BLaER1 treated with 17β-estradiol and CSF1 and Interleukin-3, amounts not matched to agents 10 nM and 100 nM (cell line): ENCODE data around the gene TPSD1.
A peak's percentile ranks its signal among the peaks of the same experiment; 100 is the strongest.

Experiments
- H3K27ac ChIP-seq, 11 experiments: shearing (Covaris generic); formaldehyde crosslinking; 2 replicates each; pipeline ENCODE4 v1.8.1; 2022
- H3K27me3 ChIP-seq, 11 experiments: shearing (Covaris generic); formaldehyde crosslinking; 2 replicates each; pipeline ENCODE4 v1.8.1; 2022
- H3K36me3 ChIP-seq, 11 experiments: shearing (Covaris generic); formaldehyde crosslinking; 2 replicates each; pipeline ENCODE4 v1.8.1; 2022
- H3K4me1 ChIP-seq, 10 experiments: shearing (Covaris generic); formaldehyde crosslinking; 2 replicates each; pipeline ENCODE4 v1.8.1; 2022
- H3K4me2 ChIP-seq, 11 experiments: shearing (Covaris generic); formaldehyde crosslinking; 2 replicates each; pipeline ENCODE4 v1.8.1; 2022
- H3K4me3 ChIP-seq, 10 experiments: shearing (Covaris generic); formaldehyde crosslinking; 2 replicates each; pipeline ENCODE4 v1.8.1; 2022
- H3K9ac ChIP-seq, 11 experiments: shearing (Covaris generic); formaldehyde crosslinking; 2 replicates each; pipeline ENCODE4 v1.8.1; 2022
- H3K9me3 ChIP-seq, 11 experiments: shearing (Covaris generic); formaldehyde crosslinking; replicated peaks in 1 of 11; 2 replicates each; pipeline ENCODE4 v1.8.1; 2022
- H4K20me1 ChIP-seq, 11 experiments: shearing (Covaris generic); formaldehyde crosslinking; 2 replicates each; pipeline ENCODE4 v1.8.1; 2022
- Cebpa-rat ChIP-seq, 11 experiments: shearing (Covaris generic); IDR thresholded peaks; 2 replicates each; pipeline ENCODE4 v1.8.1; 2022

The TPSD1 gene

DNA sequence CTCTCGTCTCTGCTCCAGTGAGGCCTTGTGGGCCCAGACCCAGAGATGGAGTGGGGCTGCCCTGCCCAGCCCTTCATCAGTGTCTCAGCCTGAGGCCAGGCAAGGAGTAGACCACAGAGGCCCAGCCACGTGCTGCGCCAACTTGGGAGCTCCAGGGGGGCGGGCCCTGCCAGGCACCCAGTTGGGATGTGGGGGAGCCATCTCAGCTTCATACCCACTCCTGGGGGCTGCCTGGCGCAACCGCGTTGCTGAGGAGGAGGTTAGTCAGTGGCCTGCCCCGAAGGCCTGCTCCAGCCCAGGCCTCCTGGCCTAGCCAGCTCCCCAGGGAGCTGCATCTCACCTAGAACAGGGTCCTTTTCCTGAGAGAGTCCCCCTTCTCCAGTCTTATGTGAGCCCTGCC is 42.6 kb upstream of the TPSD1 start:
- H3K9me3 ChIP-seq = no peaks in the 10 kb centered on the region
- no peak overlapping the region for H3K4me2 ChIP-seq
- H3K4me3 ChIP-seq = no peak overlapping the region
- H4K20me1 ChIP-seq = peaks cover 0 to 31% (median 0%) of the 10 kb centered on the region in 11 experiments; a peak in 5 of 22 replicates
- no peak overlapping the region for H3K9ac ChIP-seq
- H3K36me3 ChIP-seq = peaks cover 0 to 65% (median 23%) of the 10 kb centered on the region in 11 experiments; a peak in 14 of 22 replicates
- H3K27me3 ChIP-seq = no peaks in the 10 kb centered on the region
- no peak overlapping the region for H3K27ac ChIP-seq
- peaks cover 9 to 22% (median 16%) of the 10 kb centered on the region in 10 experiments for H3K4me1 ChIP-seq
- TF ChIP-seq Cebpa-rat (IDR thresholded peaks at IDR 0.05) = no peak

DNA sequence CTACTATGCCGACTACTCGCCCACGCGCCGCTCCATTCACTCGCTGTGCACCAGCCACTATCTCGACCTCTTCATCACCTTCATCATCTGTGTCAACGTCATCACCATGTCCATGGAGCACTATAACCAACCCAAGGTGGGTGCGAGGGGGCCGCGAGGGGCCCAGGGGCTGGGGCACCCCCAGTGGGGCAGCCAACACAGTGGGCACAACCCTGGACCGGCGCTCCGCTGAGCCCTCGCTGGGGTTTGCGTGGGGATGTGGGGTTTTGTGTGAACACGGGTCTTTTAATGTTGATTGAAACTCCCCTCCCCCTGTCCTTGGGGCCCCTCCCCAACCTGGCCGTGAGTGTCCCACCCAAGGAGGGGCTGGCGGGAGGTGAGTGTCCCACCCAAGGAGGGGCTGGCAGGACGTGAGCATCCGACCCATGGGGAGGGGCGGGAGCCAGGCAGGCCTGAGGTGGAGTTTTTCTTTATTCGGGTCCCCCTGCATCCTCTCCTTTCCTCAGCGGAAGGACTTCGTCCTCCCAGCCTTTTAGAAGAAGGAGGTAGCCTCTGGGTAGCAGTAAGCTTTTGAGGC is 42.0 kb upstream of the TPSD1 start:
- Histone ChIP-seq H3K36me3 (peaks cover 0 to 65% (median 23%) of the 10 kb centered on the region in 11 experiments; a peak in 14 of 22 replicates), H4K20me1 (peaks cover 0 to 31% (median 0%) of the 10 kb centered on the region in 11 experiments; a peak in 5 of 22 replicates), H3K9ac (no peak overlapping the region), H3K27me3 (no peaks in the 10 kb centered on the region), H3K9me3 (no peaks in the 10 kb centered on the region), H3K4me1 (peaks cover 2 to 16% (median 10%) of the 10 kb centered on the region in 10 experiments; a peak in 19 of 20 replicates), H3K27ac (no peak overlapping the region), H3K4me3 (no peak overlapping the region), H3K4me2 (no peak overlapping the region)
- no peak for TF ChIP-seq Cebpa-rat (IDR thresholded peaks at IDR 0.05)

DNA sequence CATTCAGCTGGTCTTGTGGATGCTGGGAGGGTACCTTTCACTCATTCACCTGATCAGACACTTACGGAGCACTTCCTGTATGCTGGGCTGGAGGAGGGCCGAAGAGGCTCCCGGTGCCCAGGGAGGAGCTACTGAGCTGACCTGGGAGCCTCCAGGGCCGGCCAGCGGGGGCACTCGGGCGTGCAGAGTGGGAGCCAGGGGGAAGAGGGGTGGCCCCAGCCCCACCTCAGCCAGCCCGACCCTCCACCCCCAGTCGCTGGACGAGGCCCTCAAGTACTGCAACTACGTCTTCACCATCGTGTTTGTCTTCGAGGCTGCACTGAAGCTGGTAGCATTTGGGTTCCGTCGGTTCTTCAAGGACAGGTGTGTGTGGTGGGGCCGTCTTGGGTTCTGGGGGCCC is 41.1 kb upstream of the TPSD1 start:
- peaks cover 0 to 31% (median 0%) of the 10 kb centered on the region in 11 experiments; a peak in 6 of 22 replicates for H4K20me1 ChIP-seq
- H3K9ac ChIP-seq = no peak overlapping the region
- H3K4me3 ChIP-seq = no peak overlapping the region
- no peak for TF ChIP-seq Cebpa-rat (IDR thresholded peaks at IDR 0.05)
- H3K36me3 ChIP-seq = peaks cover 0 to 66% (median 29%) of the 10 kb centered on the region in 11 experiments; a peak in 14 of 22 replicates
- no peak overlapping the region for H3K27ac ChIP-seq
- no peak overlapping the region for H3K4me2 ChIP-seq
- no peaks in the 10 kb centered on the region for H3K9me3 ChIP-seq
- peaks cover 0 to 11% (median 7%) of the 10 kb centered on the region in 10 experiments; a peak in 10 of 20 replicates for H3K4me1 ChIP-seq
- H3K27me3 ChIP-seq = no peaks in the 10 kb centered on the region

DNA sequence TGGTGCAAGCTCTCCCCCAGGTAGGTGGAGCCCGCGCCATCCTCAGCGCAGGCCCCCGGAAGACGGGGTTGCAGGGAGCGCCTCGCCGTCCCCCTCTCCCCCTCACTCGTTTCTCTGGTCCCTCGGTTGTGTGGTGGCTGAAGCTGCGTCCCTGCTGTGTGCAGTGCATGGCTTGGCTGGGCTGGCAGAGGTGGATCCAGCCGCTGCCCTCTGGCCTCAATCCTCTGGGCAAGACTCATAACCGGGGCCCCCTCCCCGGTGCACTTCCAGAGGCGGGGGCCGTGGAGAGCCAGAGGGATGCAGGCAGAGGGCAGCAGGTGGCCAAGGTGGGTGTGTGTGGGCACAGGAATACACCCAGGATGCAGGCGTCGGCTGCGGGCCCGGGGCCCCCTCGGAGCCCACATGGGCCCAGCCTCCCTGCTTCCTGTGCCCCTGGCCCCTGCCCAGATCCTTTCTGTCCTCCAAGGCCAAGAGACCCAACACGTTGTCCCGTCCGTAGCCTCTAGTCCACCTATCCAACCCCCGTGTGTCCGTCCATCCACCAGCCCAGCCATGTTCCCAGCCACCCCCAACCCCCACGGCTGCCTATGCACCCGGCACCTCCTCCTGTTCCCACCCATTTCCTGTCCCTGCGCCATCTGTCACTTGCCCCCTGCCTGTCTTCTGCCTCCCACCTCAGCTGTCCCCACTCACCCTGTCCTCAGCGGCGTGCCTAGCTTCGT is 40.1 kb upstream of the TPSD1 start:
- Histone ChIP-seq H3K27me3 (no peaks in the 10 kb centered on the region), H3K4me3 (no peak overlapping the region), H3K4me1 (peaks cover 0 to 11% (median 7%) of the 10 kb centered on the region in 10 experiments; a peak in 10 of 20 replicates), H3K9ac (no peak overlapping the region), H4K20me1 (peaks cover 0 to 40% (median 0%) of the 10 kb centered on the region in 11 experiments; a peak in 6 of 22 replicates), H3K9me3 (no peaks in the 10 kb centered on the region), H3K36me3 (peaks cover 0 to 72% (median 35%) of the 10 kb centered on the region in 11 experiments; a peak in 14 of 22 replicates), H3K27ac (no peak overlapping the region), H3K4me2 (peak overlapping the region in 5 of 11 experiments; percentile 10 to 28 (median 14); a peak in 5 of 22 replicates)
- TF ChIP-seq Cebpa-rat (IDR thresholded peaks at IDR 0.05) = no peak

DNA sequence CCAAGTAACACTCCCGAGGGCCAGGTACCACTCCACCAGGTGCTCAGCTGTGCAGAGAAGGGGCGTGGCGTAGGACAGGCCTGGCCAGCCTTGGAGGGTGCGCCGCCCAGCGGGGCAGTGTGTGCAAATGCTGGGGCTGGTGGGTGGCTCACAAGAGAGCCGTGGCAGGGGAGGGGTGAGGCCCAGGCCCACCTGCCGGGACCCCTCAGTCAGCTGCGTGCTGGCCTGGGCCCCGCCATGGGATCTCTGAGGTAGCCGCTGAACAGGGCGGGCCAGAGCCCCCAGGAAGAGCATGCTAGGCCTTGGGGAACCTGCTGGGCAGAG is 39.6 kb upstream of the TPSD1 start:
- no peaks in the 10 kb centered on the region for H3K27me3 ChIP-seq
- H3K36me3 ChIP-seq = peaks cover 0 to 70% (median 30%) of the 10 kb centered on the region in 11 experiments; a peak in 14 of 22 replicates
- peaks cover 0 to 46% (median 0%) of the 10 kb centered on the region in 11 experiments; a peak in 6 of 22 replicates for H4K20me1 ChIP-seq
- no peak overlapping the region for H3K9ac ChIP-seq
- peaks cover 0 to 11% (median 7%) of the 10 kb centered on the region in 10 experiments; a peak in 10 of 20 replicates for H3K4me1 ChIP-seq
- TF ChIP-seq Cebpa-rat (IDR thresholded peaks at IDR 0.05) = no peak
- no peak overlapping the region for H3K4me3 ChIP-seq
- H3K4me2 ChIP-seq = peak overlapping the region in 3 of 11 experiments; percentile 10 to 28 (median 22); a peak in 2 of 22 replicates
- H3K27ac ChIP-seq = no peak overlapping the region
- no peaks in the 10 kb centered on the region for H3K9me3 ChIP-seq

DNA sequence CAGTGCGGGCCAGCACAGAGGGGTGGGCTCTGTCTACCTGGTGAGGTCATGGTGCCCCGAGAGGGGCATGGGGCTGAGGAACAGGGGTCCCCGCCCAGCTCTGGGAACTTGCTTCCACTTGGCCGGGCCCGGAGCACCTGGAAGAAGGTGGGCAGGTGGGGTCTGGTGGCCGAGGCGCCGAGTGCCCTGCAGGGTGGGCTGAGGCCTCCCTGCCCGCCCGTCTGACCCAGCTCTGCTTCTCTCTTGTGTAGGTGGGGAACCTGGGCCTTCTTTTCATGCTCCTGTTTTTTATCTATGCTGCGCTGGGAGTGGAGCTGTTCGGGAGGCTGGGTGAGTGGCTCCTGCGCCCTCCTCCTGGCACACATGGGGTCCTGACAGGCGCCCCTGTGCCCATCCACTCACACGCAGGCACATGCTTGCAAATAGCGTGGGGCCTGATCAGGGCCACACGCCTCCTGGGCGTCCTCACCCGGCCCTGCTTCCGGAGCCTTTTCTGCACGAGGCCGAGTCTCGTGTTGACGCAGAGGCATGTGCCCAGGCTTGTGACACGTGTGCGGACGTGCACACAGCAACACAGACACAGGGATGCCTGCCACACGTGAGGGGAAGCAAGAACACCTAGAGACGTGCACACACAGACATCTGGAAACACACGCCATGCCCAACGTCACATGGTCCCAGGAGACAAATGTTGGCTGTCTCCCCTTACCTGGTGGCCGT is 39.0 kb upstream of the TPSD1 start:
- Histone ChIP-seq H3K36me3 (peaks cover 0 to 64% (median 28%) of the 10 kb centered on the region in 11 experiments; a peak in 12 of 22 replicates), H3K4me2 (no peak overlapping the region), H4K20me1 (peaks cover 0 to 52% (median 0%) of the 10 kb centered on the region in 11 experiments; a peak in 6 of 22 replicates), H3K27ac (no peak overlapping the region), H3K27me3 (no peaks in the 10 kb centered on the region), H3K9me3 (no peaks in the 10 kb centered on the region), H3K4me1 (peaks cover 0 to 11% (median 7%) of the 10 kb centered on the region in 10 experiments; a peak in 10 of 20 replicates), H3K4me3 (no peak overlapping the region), H3K9ac (no peak overlapping the region)
- no peak for TF ChIP-seq Cebpa-rat (IDR thresholded peaks at IDR 0.05)

DNA sequence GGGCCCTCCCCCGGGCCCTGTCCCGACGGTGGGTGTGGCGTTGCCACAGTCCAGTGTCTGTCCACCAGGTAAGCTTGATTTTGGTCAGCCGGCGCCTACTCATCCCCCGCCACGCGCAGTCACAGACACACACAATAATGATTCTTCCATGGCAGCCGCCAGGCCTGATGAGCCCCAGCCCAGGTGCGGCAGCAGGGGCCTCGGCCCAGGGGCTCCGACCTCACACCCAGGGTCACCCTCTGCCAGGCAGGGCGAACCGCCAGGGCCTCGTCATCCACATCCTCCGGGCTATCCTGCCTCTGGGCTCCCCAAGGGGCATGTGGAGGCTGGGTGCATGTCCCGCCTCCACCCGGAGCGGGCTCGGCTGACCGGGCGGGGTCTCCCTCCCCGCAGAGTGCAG is 38.3 kb upstream of the TPSD1 start:
- no peak overlapping the region for H3K27ac ChIP-seq
- H3K36me3 ChIP-seq = peaks cover 0 to 57% (median 28%) of the 10 kb centered on the region in 11 experiments; a peak in 12 of 22 replicates
- no peak overlapping the region for H3K4me3 ChIP-seq
- H3K9me3 ChIP-seq = no peaks in the 10 kb centered on the region
- no peaks in the 10 kb centered on the region for H3K27me3 ChIP-seq
- no peak overlapping the region for H3K9ac ChIP-seq
- peaks cover 0 to 11% (median 7%) of the 10 kb centered on the region in 10 experiments; a peak in 10 of 20 replicates for H3K4me1 ChIP-seq
- H3K4me2 ChIP-seq = no peak overlapping the region
- no peak for TF ChIP-seq Cebpa-rat (IDR thresholded peaks at IDR 0.05)
- H4K20me1 ChIP-seq = peaks cover 0 to 58% (median 0%) of the 10 kb centered on the region in 11 experiments; a peak in 9 of 22 replicates

DNA sequence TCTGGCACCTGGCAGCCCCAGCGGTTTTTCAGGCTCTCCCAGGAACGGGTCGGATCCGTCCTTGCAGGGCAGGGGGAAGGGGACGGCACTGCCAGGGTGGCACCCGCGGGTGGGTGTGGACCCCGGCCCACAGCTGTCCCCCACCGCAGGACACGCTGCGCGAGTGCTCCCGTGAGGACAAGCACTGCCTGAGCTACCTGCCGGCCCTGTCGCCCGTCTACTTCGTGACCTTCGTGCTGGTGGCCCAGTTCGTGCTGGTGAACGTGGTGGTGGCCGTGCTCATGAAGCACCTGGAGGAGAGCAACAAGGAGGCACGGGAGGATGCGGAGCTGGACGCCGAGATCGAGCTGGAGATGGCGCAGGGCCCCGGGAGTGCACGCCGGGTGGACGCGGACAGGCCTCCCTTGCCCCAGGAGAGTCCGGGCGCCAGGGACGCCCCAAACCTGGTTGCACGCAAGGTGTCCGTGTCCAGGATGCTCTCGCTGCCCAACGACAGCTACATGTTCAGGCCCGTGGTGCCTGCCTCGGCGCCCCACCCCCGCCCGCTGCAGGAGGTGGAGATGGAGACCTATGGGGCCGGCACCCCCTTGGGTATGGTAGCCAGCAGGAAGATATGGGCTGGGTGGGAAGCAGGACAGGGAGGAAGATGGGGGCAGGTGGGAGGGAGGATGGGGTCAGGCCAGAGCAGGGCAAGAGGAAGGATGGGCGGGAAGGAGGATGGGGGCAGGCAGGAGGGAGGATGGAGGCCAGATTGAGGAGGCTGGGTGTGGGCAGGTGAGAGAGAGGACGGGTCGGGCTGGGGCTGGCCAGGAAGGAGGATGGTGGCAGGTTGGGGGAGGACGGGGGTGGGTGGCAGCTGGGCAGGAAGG is 37.6 kb upstream of the TPSD1 start:
- no peak overlapping the region for H3K4me2 ChIP-seq
- H3K4me1 ChIP-seq = peaks cover 0 to 11% (median 7%) of the 10 kb centered on the region in 10 experiments; a peak in 10 of 20 replicates
- peaks cover 0 to 66% (median 2%) of the 10 kb centered on the region in 11 experiments; a peak in 10 of 22 replicates for H4K20me1 ChIP-seq
- no peak overlapping the region for H3K4me3 ChIP-seq
- H3K36me3 ChIP-seq = peaks cover 0 to 50% (median 28%) of the 10 kb centered on the region in 11 experiments; a peak in 12 of 22 replicates
- H3K9me3 ChIP-seq = no peaks in the 10 kb centered on the region
- no peak overlapping the region for H3K27ac ChIP-seq
- no peaks in the 10 kb centered on the region for H3K27me3 ChIP-seq
- TF ChIP-seq Cebpa-rat (IDR thresholded peaks at IDR 0.05) = no peak
- no peak overlapping the region for H3K9ac ChIP-seq
